IPS-18a (cell line): Measurements from ENCODE around the gene FBN2.
"Not testable (repeated sequence)": the region's sequence is repeated elsewhere in the genome, so short reads cannot be mapped to it uniquely, and the experiment has no call there.

Experiments used
- H3K27ac ChIP-seq: one replicate; pipeline ENCODE4 v1.5.1; 2013; ENCODE audit warnings: low read length
- H3K27me3 ChIP-seq: one replicate; pipeline ENCODE4 v1.6.1; 2013; ENCODE audit warnings: mild to moderate bottlenecking, low read length; ENCODE audit not compliant: control insufficient read depth, insufficient read depth
- H3K36me3 ChIP-seq: one replicate; pipeline ENCODE4 v1.6.1; 2013; ENCODE audit warnings: low read depth, low read length; ENCODE audit not compliant: control insufficient read depth
- H3K4me1 ChIP-seq: one replicate; pipeline ENCODE4 v1.6.1; 2013; ENCODE audit warnings: low read depth, low read length; ENCODE audit not compliant: control insufficient read depth
- H3K4me3 ChIP-seq: one replicate; pipeline ENCODE4 v1.5.1; 2013; ENCODE audit warnings: low read length
- H3K9ac ChIP-seq: one replicate; pipeline ENCODE4 v1.6.1; 2013; ENCODE audit warnings: mild to moderate bottlenecking, low read length, moderate library complexity
- H3K9me3 ChIP-seq: one replicate; pipeline ENCODE4 v1.6.1; 2013; ENCODE audit warnings: low read depth, low read length; ENCODE audit not compliant: control insufficient read depth

FBN2 gene

GRCh38 chr5:128329386-128329939, 208.6 kb downstream of the FBN2 start:
- no peaks in the 10 kb centered on the region for H3K4me1 ChIP-seq
- no peak overlapping the region for H3K27ac ChIP-seq
- no peaks in the 10 kb centered on the region for H3K9me3 ChIP-seq
- H3K27me3 ChIP-seq, result no peaks in the 10 kb centered on the region
- H3K4me3 ChIP-seq, result no peak overlapping the region
- H3K9ac ChIP-seq, result no peak overlapping the region
- peaks cover 36% of the 10 kb centered on the region for H3K36me3 ChIP-seq

GRCh38 chr5:128328446-128328845, 209.6 kb downstream of the FBN2 start:
- no peaks in the 10 kb centered on the region for H3K27me3 ChIP-seq
- H3K27ac ChIP-seq, result no peak overlapping the region
- peaks cover 35% of the 10 kb centered on the region for H3K36me3 ChIP-seq
- no peak overlapping the region for H3K4me3 ChIP-seq
- no peaks in the 10 kb centered on the region for H3K4me1 ChIP-seq
- no peak overlapping the region for H3K9ac ChIP-seq
- H3K9me3 ChIP-seq, result no peaks in the 10 kb centered on the region

GRCh38 chr5:128328007-128328406, 210.0 kb downstream of the FBN2 start:
- Histone ChIP-seq H3K4me1 (no peaks in the 10 kb centered on the region), H3K27me3 (no peaks in the 10 kb centered on the region), H3K9me3 (no peaks in the 10 kb centered on the region), H3K36me3 (peaks cover 35% of the 10 kb centered on the region), H3K4me3 (no peak overlapping the region), H3K27ac (no peak overlapping the region), H3K9ac (no peak overlapping the region)

GRCh38 chr5:128321418-128321817, 216.6 kb downstream of the FBN2 start:
- H3K27ac ChIP-seq, H3K4me1 ChIP-seq, H3K4me3 ChIP-seq, H3K9me3 ChIP-seq, H3K9ac ChIP-seq, H3K36me3 ChIP-seq, H3K27me3 ChIP-seq: not testable (repeated sequence)

- no peaks in the 10 kb centered on the region for H3K4me1 ChIP-seq
- H3K9ac ChIP-seq, result no peak overlapping the region
- no peaks in the 10 kb centered on the region for H3K9me3 ChIP-seq
- H3K27me3 ChIP-seq, result no peaks in the 10 kb centered on the region
- H3K27ac ChIP-seq, result no peak overlapping the region
- H3K4me3 ChIP-seq, result no peak overlapping the region
- H3K36me3 ChIP-seq, result peaks cover 7% of the 10 kb centered on the region
These were observed 219.4 kb downstream of the FBN2 start for GRCh38 chr5:128318691-128319090.

- Histone ChIP-seq H3K4me3 (no peak overlapping the region), H3K9ac (no peak overlapping the region), H3K9me3 (no peaks in the 10 kb centered on the region), H3K27ac (no peak overlapping the region), H3K36me3 (peaks cover 7% of the 10 kb centered on the region), H3K27me3 (no peaks in the 10 kb centered on the region), H3K4me1 (no peaks in the 10 kb centered on the region)
These were observed 220.6 kb downstream of the FBN2 start for GRCh38 chr5:128317481-128317880.

GRCh38 chr5:128315671-128316070, 222.4 kb downstream of the FBN2 start:
- Histone ChIP-seq H3K4me1 (no peaks in the 10 kb centered on the region), H3K9ac (no peak overlapping the region), H3K27me3 (no peaks in the 10 kb centered on the region), H3K9me3 (no peaks in the 10 kb centered on the region), H3K27ac (no peak overlapping the region), H3K36me3 (peaks cover 13% of the 10 kb centered on the region), H3K4me3 (no peak overlapping the region)

GRCh38 chr5:128305341-128305740, 232.7 kb downstream of the FBN2 start:
- peaks cover 3% of the 10 kb centered on the region for H3K4me1 ChIP-seq
- peaks cover 20% of the 10 kb centered on the region for H3K36me3 ChIP-seq
- H3K27me3 ChIP-seq, result no peaks in the 10 kb centered on the region
- H3K27ac ChIP-seq, result no peak overlapping the region
- H3K4me3 ChIP-seq, result no peak overlapping the region
- H3K9me3 ChIP-seq, result no peaks in the 10 kb centered on the region
- H3K9ac ChIP-seq, result no peak overlapping the region

- Histone ChIP-seq H3K4me3 (no peak overlapping the region), H3K4me1 (peaks cover 3% of the 10 kb centered on the region), H3K36me3 (peaks cover 25% of the 10 kb centered on the region), H3K27ac (no peak overlapping the region), H3K27me3 (no peaks in the 10 kb centered on the region), H3K9ac (no peak overlapping the region), H3K9me3 (no peaks in the 10 kb centered on the region)
These were observed 233.3 kb downstream of the FBN2 start for GRCh38 chr5:128304791-128305190.

- Histone ChIP-seq H3K27ac (no peak overlapping the region), H3K4me3 (no peak overlapping the region), H3K27me3 (no peaks in the 10 kb centered on the region), H3K9me3 (no peaks in the 10 kb centered on the region), H3K4me1 (peaks cover 3% of the 10 kb centered on the region), H3K9ac (no peak overlapping the region), H3K36me3 (peaks cover 24% of the 10 kb centered on the region)
These were observed 234.0 kb downstream of the FBN2 start for GRCh38 chr5:128304088-128304487.

GRCh38 chr5:128303593-128303992, 234.5 kb downstream of the FBN2 start:
- Histone ChIP-seq H3K4me3 (no peak overlapping the region), H3K36me3 (peaks cover 21% of the 10 kb centered on the region), H3K4me1 (peaks cover 3% of the 10 kb centered on the region), H3K27me3 (no peaks in the 10 kb centered on the region), H3K27ac (no peak overlapping the region), H3K9ac (no peak overlapping the region), H3K9me3 (no peaks in the 10 kb centered on the region)

- H3K9me3 ChIP-seq, result no peaks in the 10 kb centered on the region
- H3K9ac ChIP-seq, result no peak overlapping the region
- peaks cover 18% of the 10 kb centered on the region for H3K36me3 ChIP-seq
- peaks cover 3% of the 10 kb centered on the region for H3K4me1 ChIP-seq
- no peak overlapping the region for H3K27ac ChIP-seq
- H3K27me3 ChIP-seq, result no peaks in the 10 kb centered on the region
- H3K4me3 ChIP-seq, result no peak overlapping the region
These were observed 237.9 kb downstream of the FBN2 start for GRCh38 chr5:128300181-128300580.
